ENCODE data around the gene SETSIP.
A peak's percentile ranks its signal among the peaks of the same experiment; 100 is the strongest.
"Not testable (repeated sequence)": the region's sequence is repeated elsewhere in the genome, so short reads cannot be mapped to it uniquely, and the experiment has no call there.

SETSIP gene, protein sequence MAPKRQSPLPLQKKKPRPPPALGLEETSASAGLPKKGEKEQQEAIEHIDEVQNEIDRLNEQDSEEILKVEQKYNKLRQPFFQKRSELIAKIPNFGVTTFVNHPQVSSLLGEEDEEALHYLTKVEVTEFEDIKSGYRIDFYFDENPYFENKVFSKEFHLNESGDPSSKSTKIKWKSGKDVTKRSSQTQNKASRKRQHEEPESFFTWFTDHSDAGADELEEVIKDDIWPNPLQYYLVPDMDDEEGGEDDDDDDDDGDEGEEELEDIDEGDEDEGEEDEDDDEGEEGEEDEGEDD

DNA sequence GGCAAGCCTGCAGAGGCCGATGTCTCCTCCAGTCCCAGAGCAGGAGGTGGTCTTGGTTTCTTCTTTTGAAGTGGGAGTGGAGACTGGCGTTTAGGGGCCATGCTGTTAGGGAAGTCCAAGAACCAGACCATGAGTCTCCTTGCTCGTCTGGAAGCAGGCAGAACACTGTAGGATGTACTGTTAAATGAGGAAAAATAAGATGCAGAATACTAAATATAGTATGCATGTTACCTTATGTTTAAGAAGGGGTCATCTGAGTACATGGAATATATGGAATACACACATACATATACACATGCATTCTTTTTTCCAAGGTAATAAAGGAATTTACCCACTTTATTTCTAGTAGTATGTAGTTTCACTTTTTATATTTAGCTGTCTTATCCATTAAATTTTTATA, at the start of gene SETSIP:
SETSIP (minus strand) TSS at position 101 of the 400 bp plus-strand sequence; CDS start at position 101, 0 bp downstream.
- no peak for FAIRE-seq

DNA sequence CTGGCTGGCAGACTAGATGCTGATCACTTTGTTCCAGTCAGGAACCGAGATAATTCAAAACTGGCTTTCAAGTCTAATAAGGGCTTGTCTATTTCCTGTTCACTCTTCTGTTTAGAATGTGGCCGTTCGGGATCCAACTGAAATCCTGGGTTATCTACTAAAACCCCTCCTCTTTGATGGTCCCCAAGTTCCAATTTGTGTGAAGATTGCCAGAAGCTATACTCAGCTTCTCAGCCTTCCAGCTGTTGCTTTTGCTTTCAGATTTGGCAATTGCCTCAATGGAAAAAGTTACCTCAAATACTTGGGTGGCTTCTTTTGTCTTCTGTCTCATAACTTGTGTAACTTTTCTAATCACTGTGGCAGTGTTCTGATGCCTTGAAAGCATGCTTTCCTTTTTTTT, 48.7 kb upstream of the SETSIP start:
- no peak for FAIRE-seq

DNA sequence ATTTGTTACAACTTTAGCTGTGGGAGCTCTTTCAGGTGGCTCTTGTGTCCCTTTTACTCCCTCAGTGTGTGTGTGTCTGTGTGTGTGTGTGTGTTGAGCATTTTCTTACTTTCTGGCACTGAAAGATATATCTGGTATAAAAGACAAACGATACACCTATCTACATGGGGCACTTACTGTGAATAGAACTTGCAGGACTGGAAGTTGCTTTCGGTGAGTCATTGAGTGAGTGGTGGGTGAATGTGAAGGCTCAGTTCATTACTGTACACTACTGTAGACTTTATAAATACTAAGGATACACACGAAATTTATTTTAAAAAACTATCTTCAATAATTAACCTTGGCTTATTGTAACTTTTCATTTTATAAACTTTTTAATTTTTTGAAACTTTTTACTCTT, 43.6 kb upstream of the SETSIP start:
- FAIRE-seq, result no peak

DNA sequence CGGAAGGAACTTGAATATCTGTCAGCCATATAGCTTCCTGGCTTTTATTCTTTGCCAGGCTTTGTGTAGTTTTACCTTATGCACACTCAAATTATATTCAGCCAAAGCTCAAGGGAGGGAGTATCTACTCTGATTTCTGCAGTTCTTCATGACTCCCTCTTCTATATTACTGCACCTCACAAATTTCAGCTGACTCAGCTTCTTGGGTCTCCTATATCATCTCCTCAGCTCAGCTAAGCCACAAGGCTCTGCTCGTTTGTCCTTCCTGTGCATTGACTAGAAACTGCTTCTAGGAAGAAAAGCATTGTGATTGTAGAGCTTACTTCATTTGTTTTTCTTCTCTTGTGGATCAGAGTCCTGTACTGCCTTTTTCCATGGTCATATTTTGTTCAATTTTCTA, 42.3 kb upstream of the SETSIP start:
- FAIRE-seq, result no peak

DNA sequence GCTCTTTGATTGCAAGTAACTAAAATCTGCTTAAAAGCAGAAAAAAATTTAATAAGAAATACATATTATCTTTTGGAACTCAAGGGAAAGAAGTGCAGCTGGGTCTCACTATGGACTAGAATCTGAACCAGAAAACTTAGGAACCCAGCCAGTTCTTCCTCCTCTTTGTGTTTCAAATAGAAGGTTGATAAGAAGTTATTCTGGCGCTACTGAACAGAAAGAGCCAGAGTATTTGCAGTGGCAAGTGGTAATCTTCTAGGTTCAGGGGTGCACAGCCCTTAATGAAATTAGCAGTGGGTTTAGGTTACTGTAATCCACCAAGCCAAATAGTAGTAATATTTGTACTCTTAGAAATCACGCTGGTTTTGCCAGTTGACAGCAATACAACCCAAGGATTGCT, 33.4 kb upstream of the SETSIP start:
- FAIRE-seq, result no peak

DNA sequence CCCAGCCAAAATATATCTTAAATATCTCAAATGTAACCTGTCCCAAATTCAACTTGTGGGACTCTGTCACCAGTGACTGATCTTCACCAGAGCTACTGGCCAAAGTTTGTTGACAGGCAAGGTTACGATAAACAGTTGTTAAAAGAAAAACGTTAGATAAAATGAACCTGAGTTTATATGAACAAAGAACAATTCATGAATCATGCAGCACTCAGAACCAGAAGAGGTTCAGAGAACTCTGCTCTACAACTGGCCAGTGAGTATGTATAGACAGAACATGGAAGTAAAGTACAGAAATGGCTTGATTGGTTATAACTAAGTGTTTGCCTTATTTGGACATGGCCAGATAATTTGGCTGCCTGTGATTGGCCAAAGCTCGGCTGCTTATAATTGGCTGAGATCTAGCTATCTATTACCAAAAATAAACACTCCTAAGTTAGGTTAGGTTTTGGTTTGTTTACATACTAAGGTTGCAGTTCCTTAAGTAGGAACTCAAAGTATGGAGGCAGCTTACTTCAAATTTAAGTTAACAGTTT, 30.4 kb upstream of the SETSIP start:
- no peak for FAIRE-seq

DNA sequence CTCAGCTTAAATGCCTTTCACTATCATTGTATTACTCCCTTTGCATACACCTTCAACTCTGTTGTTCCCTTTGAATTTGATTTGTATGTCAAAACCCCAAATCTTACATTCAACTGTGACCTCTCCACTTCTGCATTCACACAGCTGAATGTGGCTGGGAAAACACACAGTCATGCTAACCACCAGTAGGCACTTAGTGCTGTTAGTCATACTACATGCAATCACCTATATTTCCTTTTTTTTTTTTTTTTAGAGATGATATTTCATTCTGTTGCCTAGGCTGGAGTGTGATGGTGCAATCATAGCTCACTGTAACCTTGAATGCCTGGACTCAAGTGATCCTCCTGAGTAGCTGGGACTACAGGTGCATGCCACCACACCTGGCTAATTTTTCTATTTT, 21.1 kb upstream of the SETSIP start:
- no peak for FAIRE-seq

DNA sequence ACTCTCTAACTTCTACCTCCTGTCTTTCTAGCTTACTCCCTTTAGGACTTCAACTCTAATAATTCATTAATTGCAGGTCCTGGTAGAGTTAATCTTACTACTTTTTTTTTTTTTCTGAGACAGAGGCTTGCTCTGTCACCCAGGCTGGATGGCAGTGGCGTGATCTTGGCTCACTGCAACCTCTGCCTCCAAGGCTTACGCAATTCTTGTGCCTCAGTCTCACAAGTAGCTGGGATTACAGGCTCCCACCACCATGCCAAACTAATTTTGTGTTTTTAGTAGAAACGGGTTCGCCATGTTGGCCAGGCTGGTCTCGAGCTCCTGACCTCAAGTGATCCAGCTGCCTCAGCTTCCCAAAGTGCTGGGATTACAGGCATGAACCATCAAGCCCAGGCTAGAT, 20.7 kb upstream of the SETSIP start:
- no peak for FAIRE-seq

DNA sequence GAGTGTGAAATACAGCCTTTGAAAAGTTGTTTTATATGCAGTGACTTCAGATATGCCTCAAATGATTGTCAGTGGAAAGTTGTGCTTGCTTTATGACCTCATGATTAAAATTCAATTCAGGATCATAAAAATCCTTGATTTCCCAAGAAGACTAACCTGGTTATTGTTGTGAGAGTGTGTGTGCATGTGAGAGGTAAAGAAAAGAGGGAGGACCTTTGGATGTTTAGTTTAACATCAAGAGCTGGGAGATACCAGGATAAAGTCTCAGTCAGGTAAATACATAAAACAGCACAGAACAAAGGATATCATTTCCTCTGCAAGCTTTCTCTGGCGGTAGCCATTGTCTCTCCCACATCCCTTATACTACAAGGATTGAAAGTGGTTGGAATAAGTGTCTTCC, 19.4 kb upstream of the SETSIP start:
- FAIRE-seq, result no peak

DNA sequence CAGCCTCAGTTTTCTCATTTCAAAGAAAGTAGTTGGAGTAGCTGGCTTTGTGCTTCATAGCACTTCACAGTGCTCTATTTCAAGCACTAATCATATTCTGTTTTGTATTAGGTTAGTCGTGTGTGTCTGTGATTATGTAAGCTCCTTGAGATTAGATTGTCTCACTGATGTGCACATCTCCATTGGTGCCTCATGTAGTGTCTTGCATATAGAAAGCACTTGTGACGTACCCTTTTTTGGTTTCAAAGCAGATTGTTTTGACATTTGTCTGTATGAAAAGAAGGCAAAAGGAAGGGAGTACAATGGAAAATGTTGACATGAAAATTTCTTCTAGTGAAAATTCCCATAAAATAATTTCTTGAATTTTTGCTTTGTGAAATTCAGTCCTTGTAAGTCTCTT, 18.9 kb upstream of the SETSIP start:
- FAIRE-seq, result no peak

DNA sequence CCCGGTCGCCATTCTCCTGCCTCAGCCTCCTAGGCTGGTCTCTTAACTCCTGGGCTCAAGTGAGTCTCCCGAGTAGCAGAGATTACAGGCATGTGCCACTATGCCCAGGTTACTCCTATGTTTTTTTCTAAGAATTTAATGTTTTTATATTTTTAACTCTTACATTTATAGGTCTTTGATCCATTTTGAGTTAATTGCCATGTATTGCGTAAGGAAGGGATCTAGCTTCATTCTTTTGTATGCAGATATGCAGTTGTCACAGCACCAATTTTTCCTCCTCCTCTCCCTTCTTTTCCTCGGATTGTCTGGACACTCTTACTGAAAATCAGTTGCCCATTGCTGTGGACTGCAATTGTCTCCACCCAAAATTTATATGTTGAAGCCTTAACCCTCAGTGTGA, 16.4 kb upstream of the SETSIP start:
- FAIRE-seq, result no peak

DNA sequence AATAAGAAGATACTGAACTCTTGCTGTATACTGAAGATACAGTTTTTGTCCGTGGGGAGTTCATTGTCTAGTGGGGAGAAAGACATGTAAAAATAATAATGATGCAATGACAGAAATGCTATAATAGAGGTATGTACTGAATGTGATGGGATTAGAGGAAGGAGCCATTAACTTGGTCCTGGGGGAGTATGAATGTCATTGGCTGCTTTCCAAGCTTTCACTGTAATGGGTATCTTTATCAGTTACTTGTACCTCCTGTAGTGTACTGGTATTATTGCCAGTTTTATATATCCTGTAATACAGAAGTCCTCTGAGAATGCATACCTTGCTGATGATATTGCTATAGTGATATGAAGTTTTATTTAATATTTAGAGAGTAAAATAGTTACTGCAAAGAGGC, 12.3 kb upstream of the SETSIP start:
- no peak for FAIRE-seq

DNA sequence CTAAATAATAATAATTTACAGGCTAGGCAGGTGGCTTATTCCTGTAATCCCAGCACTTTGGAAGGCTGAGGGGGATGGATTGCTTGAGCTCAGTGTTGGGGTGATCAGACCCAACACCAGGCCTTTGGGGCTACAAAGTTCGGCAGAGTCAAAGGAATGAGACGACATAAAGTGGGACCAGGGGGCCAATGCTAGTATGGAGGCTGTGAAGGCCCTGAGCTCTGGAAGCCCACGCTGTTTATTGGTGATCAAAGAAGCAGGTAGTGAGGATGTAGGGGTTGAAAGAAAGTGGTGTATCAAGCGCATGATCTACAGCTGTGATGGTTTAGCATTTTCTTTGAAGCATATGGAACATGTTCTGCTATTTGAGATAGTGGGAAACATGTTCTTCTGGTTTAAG, 10.5 kb upstream of the SETSIP start:
- no peak for FAIRE-seq

DNA sequence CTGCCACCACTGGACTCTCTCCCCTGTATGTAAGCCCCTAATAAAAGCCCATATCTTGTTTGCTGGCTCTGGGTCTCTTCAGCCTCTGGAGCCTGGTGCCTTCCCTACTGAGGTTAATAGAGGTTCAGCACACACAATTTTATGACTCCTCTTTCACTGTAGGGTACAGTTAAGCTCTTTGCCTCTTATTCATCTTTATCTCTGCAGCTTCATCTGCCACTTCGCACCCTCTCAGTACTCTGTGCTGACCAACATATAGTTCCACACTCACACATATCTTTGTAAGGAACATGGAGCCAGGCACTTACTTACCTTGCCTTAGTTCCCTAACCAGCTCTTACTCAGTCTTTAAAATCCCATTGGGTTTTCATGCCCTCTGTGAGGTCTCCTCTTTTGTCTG, 9.4 kb upstream of the SETSIP start:
- FAIRE-seq, result no peak

DNA sequence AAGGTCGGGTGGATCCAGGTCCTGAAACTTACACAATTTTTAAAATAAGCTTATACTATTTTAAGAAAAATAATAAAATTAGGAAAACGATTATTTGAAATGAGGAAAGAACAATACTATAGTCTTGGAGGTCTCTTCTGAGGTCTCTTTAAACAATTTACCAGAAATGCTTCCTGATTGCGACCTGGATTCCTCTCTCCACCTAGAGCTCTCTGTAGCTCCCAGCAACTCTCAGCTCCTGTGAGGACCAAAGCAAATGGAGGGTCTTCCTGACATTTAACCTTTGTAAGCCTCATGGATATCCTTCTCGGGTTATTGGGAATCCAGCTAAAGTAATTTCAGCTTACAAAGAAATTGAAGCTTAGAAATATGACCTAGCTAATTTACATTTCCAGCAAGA, 5.8 kb upstream of the SETSIP start:
- FAIRE-seq, result no peak

DNA sequence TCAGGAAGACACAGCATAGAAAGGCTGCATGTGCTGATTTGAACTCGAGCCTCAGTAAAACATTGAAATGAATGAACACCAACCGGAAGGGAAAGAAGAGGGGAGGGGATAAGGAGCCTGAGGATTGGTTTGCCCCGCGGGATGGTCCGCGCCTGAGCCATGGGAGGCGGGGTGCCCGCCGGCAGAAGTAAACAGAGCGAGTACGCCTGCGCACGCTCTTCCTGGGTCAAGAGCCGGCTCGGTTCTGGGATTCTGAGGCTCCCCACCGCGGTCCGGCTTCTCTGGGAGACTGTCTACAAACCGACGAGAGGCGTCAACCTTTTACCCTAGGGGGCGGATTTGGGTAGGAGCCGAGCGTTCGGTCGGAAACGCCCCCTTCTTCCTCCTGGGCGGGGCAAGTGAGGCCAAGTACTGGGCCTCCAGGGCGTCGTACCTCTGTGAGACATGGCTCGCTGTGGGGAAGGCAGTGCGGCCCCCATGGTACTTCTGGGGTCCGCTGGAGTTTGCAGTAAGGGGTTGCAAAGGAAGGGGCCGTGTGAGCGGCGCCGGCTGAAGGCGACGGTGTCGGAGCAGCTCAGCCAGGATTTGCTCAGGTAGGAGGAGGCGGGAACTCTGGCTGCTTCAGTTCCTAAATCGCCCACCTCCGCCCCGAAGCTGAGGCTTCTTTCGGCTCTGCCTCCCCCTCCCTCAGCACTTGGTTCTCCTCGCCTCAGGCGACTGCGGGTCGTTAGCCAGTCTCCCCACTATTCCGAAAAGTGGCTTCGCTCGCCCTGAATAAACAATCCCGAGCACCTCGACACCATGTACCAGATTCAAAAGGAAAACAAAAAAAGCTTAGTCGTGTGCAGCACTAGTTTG, 5.1 kb upstream of the SETSIP start, which contains the start of gene BTBD8:
BTBD8 (plus strand) TSS at position 218 of the 858 bp plus-strand sequence; CDS start at position 445, 227 bp downstream.
- peak; percentile 92 for FAIRE-seq

DNA sequence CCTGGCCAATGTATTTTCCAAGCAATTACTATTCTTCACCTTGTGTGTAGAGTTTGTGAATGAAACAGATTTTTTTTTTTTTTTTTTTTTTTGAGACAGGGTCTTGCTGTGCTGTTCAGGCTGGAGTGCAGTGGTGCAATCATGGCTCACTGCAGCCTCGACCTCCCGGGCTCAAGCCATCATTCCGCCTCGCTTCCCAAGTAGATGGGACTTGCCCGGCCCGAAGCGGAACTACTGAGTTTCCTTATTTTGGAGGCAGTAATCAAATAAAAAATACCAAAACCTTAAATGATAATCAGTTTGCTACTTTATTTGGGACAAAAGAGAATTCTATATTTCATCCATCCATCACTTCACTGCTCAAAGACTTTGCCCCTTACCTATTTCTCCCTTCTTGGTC, 4.2 kb upstream of the SETSIP start:
- FAIRE-seq, result no peak

DNA sequence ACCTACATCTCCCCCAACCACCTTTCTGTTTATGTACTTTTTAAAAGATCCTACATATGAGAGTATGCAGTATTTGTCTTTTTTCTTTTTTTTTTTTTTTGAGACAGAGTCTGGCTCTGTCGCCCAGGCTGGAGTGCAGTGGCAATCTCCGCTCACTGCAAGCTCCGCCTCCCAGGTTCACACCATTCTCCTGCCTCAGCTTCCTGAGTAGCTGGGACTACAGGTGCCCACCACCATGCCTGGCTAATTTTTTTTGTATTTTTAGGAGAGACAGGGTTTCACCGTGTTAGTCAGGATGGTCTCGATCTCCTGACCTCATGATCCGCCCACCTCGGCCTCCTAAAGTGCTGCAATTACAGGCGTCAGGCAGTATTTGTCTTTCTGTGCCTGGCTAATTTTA, 2.9 kb upstream of the SETSIP start:
- not testable (repeated sequence) for FAIRE-seq

DNA sequence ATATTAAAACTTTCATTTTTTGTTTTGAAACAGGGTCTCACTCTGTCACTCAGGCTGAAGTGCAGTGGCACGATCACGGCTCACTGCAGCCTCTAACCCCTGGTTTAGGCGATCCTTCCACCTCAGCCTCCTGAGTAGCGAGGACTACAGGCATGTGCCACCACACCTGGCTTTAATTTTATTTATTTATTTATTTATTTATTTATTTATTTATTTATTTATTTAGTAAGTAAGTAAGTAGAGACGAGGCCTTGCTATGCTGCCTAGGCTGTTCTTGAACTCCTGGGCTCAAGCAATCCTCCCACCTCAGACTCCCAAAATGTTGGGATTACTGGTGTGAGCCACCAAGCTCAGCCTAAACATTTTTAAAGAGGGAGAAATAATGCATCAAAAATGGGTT, 1.2 kb upstream of the SETSIP start:
- no peak for FAIRE-seq

DNA sequence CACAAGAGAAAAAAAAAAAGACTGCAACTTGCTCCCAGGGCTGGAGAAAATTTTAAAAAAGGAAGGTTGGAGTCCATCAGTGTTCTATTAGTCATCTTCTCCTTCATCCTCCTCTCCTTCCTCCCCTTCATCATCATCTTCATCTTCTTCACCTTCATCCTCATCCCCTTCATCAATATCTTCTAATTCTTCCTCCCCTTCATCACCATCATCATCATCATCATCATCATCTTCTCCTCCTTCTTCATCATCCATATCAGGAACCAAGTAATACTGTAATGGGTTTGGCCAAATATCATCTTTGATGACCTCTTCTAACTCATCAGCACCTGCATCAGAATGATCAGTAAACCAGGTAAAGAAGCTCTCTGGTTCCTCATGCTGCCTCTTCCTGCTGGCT, 765 bp downstream of the SETSIP start:
- FAIRE-seq, result not testable (repeated sequence)

DNA sequence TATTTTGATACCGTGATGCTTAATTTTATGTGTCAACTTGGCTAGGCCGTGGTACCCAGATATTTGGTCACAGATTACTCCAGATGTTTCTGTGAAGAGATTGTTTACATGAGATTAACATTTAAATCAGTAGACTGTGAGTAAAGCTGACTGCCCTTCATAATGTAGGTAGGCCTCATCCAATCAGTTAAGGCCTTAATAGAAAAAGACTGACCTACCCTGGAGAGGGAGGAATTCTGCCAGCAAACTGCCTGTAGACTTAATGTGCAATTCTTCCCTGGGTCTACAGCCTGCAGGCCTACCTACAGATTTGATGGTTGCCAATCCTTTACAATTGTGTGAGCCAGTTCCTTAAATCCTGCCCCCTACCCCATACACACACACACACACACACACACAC, 4.3 kb downstream of the SETSIP start:
- FAIRE-seq, result no peak

DNA sequence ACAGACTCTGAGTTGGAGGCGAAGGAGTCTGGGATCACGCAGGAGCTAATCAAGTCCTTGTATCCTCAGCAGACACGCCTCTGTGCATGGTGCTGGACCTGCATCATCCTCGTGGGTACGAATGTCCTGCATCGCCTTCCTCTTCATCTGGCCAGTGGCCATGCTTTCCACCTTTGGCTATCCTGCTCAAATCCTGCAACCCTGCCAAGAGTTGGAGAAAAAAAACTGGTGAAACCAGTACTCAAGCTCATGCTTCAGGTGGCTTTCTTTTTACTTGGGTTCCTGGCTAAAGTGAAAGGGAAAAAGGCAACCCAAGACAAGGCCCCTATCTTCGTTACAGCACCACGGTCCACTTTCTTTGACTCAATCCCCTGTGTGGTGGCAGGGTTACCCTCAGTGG, 8.9 kb downstream of the SETSIP start:
- FAIRE-seq, result no peak

DNA sequence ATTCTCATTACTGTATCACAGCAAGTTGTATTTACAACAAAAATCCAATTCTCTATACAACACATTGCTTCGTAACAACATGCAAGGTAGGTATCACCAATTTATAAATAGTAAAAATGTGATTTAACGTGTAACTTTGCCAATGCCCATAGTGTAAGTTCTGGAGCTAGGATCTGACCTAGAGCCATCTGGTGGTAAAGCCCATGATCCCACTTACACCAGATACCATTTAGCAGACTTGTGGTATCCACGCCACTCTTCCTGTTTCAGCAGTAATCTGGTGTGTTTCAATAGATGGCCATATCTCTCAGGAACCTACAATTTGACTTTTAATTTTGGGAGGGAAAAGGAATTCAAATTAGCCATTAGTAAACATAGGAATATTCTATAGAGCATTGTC, 10.2 kb downstream of the SETSIP start:
- FAIRE-seq, result peak; percentile 52

DNA sequence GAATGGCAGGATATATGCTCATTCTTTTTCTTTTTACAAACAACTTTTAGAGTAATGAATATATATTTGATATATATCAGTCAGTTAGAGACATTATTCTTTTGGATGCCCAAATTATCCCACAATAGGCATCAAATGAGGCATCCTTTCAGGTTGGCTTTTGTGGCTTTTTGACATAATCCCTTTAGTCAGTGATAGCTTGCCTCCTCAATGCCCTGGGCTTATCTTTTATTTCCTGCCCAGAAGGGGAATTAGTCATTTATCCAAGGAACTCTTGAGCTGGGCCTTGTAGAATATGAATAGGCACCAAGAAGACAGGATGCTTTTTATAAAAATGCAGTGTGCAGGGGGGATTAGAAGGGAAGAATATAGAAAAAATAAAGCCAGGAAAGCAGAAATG, 23.3 kb downstream of the SETSIP start:
- no peak for FAIRE-seq
